Measurements from ENCODE around the gene HDAC4.

DNA sequence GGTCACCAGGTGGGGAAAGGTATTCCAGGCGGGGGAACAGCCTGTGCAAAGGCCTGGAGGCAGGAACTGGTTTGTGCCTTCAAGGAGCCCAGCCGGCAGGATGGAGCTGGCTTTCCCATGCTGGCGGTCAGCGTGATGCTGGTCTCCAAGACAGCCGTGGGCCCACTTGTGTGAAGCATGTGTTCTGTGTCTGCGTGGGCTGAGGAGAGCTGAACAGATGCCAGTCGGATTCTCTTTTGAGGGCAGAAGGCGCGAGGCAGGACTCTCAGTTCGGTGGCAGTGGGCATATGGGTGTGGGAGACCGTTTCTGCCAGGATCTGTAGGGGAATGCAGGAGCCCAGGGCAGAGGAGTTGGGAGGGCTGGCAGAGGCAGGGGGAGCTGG, 361.4 kb downstream of the HDAC4 start:
- TF ChIP-seq, protein P1, sequence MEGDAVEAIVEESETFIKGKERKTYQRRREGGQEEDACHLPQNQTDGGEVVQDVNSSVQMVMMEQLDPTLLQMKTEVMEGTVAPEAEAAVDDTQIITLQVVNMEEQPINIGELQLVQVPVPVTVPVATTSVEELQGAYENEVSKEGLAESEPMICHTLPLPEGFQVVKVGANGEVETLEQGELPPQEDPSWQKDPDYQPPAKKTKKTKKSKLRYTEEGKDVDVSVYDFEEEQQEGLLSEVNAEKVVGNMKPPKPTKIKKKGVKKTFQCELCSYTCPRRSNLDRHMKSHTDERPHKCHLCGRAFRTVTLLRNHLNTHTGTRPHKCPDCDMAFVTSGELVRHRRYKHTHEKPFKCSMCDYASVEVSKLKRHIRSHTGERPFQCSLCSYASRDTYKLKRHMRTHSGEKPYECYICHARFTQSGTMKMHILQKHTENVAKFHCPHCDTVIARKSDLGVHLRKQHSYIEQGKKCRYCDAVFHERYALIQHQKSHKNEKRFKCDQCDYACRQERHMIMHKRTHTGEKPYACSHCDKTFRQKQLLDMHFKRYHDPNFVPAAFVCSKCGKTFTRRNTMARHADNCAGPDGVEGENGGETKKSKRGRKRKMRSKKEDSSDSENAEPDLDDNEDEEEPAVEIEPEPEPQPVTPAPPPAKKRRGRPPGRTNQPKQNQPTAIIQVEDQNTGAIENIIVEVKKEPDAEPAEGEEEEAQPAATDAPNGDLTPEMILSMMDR (IDR thresholded peaks at IDR 0.05) = no peak
- TF ChIP-seq POLR2A (IDR thresholded peaks at IDR 0.05) (no peak), EP300 (IDR thresholded peaks at IDR 0.05) (no peak)
